Osteocyte (in vitro differentiated cells): ENCODE measurements around the gene WNT9A. TPM values are rescaled to one million over a fixed set of nuclear protein-coding genes. Genes with fewer than 3 reads are reported as not detected.

Experiments
- DNase-seq: peaks from one replicate; pipeline ENCODE4 v3.0.0; 2021; ENCODE audit warnings: mixed read lengths; ENCODE audit not compliant: unreplicated experiment; ENCODE audit errors: extremely low spot score
- H3K27ac Mint-ChIP-seq: one replicate; pipeline ENCODE4 v1.8.0; 2021; ENCODE audit warnings: mild to moderate bottlenecking, mixed read lengths; ENCODE audit not compliant: unreplicated experiment
- H3K27me3 Mint-ChIP-seq: one replicate; pipeline ENCODE4 v1.8.0; 2021; ENCODE audit warnings: mixed read lengths; ENCODE audit not compliant: unreplicated experiment
- H3K36me3 Mint-ChIP-seq: one replicate; pipeline ENCODE4 v1.8.0; 2021; ENCODE audit warnings: mixed read lengths; ENCODE audit not compliant: unreplicated experiment
- H3K4me1 Mint-ChIP-seq: one replicate; pipeline ENCODE4 v1.8.0; 2021; ENCODE audit warnings: mixed read lengths; ENCODE audit not compliant: unreplicated experiment
- H3K4me3 Mint-ChIP-seq: one replicate; pipeline ENCODE4 v1.8.0; 2021; ENCODE audit warnings: mild to moderate bottlenecking, moderate library complexity, mixed read lengths; ENCODE audit not compliant: unreplicated experiment
- H3K9me3 Mint-ChIP-seq: one replicate; pipeline ENCODE4 v1.8.0; 2021; ENCODE audit warnings: mixed read lengths; ENCODE audit not compliant: unreplicated experiment
- total RNA-seq: library from RNA; stranded (reverse); gene quantifications from 2 replicates; pipeline ENCODE4 v1.2.1, GENCODE V29; 2021
- TF ChIP-seq, protein P1 (sequence below): fragments of 200-600 bp; sonication (generic); IDR thresholded peaks from 2 replicates; pipeline ENCODE4 v1.5.0; 2021; ENCODE audit warnings: antibody characterized with exemption, mild to moderate bottlenecking, moderate library complexity

Gene WNT9A
- total RNA-seq, 1 donor from 2014 or later, result 4.9 TPM

DNA sequence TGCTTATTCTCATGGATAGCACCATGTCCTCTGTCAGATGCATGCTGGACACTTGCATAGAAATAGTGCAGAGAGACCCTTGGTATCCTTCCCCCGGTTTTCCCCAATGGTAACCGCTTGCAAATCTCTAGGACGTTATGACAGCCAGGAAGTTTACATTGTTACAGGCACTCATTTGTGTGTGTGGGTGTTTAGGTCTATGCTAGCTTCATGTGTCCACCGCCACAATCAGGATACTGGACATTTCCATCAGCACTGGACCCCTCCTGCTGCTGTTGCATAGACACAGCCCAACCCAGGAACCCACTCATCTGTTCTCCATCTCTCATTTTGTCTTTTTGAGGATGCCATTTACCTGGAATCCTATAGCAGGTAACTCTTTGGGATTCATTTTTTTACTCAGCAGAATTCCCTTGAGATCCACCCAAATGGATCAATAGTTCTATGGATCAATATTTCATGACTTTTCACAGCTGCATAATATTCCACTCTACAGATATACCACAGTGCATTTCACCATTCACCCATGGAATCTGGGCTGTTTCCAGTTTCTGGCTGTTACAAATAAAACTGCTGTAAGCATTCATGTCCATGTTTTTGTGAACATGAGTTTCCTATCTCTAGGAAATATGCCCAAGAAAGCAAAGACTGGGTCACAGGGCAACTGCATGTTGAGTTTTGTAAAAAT, 6.6 kb upstream of the WNT9A start:
- DNase-seq, result no peak
- H3K36me3 Mint-ChIP-seq, result peaks cover 2% of the 10 kb centered on the region
- peaks cover 13% of the 10 kb centered on the region for H3K9me3 Mint-ChIP-seq
- H3K4me1 Mint-ChIP-seq, result peaks cover 12% of the 10 kb centered on the region
- H3K27me3 Mint-ChIP-seq, result peaks cover 24% of the 10 kb centered on the region
- H3K4me3 Mint-ChIP-seq, result no peak overlapping the region
- TF ChIP-seq, protein P1, sequence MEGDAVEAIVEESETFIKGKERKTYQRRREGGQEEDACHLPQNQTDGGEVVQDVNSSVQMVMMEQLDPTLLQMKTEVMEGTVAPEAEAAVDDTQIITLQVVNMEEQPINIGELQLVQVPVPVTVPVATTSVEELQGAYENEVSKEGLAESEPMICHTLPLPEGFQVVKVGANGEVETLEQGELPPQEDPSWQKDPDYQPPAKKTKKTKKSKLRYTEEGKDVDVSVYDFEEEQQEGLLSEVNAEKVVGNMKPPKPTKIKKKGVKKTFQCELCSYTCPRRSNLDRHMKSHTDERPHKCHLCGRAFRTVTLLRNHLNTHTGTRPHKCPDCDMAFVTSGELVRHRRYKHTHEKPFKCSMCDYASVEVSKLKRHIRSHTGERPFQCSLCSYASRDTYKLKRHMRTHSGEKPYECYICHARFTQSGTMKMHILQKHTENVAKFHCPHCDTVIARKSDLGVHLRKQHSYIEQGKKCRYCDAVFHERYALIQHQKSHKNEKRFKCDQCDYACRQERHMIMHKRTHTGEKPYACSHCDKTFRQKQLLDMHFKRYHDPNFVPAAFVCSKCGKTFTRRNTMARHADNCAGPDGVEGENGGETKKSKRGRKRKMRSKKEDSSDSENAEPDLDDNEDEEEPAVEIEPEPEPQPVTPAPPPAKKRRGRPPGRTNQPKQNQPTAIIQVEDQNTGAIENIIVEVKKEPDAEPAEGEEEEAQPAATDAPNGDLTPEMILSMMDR, result no peak
- no peak overlapping the region for H3K27ac Mint-ChIP-seq

DNA sequence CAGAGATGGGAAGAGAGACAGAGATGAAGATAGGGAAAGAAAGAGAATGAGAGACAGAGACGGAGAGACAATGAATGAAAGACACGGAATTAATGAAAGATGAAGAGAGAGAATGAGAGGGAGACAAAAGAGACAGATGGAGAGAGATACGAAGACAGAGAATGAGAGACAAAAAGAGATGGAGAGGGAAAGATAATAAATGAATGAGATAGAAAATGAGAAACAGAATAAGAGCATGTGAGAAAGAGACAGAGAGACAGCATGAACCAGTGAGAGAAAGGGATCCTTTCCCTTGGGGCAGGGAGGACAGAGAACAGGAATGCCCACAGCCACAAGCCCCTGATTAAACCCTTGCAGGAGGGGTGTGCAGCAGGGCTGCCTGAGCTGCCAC, 5.3 kb upstream of the WNT9A start:
- no peak overlapping the region for H3K27ac Mint-ChIP-seq
- H3K4me3 Mint-ChIP-seq, result no peak overlapping the region
- H3K36me3 Mint-ChIP-seq, result peaks cover 2% of the 10 kb centered on the region
- DNase-seq, result no peak
- peaks cover 16% of the 10 kb centered on the region for H3K4me1 Mint-ChIP-seq
- peaks cover 23% of the 10 kb centered on the region for H3K27me3 Mint-ChIP-seq
- TF ChIP-seq, protein P1, result no peak
- H3K9me3 Mint-ChIP-seq, result peaks cover 13% of the 10 kb centered on the region

DNA sequence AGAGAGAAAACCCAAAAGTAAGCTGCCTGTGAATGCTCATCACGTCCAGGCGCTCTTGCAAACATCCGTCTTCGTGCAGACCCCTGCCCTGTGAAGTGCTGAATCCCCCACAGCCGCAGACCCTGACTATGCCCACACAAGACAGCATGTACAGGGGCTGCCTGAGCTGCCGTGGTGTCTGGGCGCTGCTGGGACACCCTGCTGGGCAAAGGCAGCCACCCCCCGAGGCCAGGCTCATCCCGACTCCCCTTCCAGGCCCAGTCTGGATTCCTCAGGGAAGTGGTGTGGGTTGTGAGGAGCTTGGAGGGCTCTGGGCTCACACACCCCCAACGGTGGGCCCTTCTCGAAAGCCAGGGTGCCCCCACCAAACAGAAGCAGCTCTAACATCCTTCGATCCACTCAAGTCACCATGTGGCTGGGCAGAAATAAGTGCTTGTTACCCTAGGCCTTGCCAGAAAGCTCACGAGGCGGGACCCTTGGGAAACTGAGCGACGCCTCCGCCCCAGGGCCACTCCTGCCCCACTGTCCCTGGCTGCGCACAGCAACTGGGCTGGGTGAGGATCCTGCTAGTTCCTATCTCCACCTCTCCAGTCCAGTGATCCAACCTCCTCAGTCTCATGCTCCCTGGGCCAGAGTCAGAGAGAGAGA, 4.8 kb upstream of the WNT9A start:
- H3K9me3 Mint-ChIP-seq, result peaks cover 10% of the 10 kb centered on the region
- TF ChIP-seq, protein P1, result no peak
- no peak overlapping the region for H3K4me3 Mint-ChIP-seq
- H3K36me3 Mint-ChIP-seq, result peaks cover 2% of the 10 kb centered on the region
- no peak overlapping the region for H3K27ac Mint-ChIP-seq
- peaks cover 16% of the 10 kb centered on the region for H3K4me1 Mint-ChIP-seq
- peak; percentile 80 for DNase-seq
- H3K27me3 Mint-ChIP-seq, result peaks cover 19% of the 10 kb centered on the region

DNA sequence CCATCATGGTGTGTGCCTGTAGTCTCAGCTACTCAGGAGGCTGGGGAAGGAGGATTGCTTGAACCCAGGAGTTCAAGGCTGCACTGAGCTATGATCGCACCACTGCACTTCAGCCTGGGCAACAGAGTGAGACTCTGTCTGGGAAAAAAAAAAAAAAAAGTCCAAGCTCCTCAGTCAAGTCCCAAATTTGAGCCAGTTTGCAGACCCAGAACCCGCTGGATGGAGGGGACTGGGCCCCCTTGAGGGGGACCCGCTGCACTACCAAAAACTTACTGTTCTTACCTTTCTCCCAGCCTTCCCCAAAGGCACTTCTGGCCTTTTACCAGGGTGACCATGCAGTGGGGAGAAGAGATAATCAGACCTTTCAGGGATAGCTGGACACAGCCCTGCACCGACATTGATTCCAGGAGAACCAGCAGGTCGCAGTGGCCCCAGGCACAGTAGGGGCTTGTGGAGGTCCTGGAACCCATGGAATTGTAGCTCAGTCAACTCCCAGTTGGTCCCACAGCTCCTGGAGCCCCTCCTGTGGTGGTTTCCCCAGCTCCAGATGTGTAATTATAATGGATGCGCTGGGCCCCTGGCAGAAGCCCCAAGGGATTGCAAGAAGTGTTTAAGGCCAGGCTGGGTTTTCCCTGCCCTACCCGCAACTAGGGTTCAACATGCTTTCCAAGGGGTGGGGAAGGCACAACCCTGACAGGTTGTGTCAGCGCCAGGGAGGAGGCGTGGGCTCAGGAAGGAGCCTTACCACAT, 4.1 kb upstream of the WNT9A start:
- H3K36me3 Mint-ChIP-seq, result peaks cover 2% of the 10 kb centered on the region
- H3K27ac Mint-ChIP-seq, result no peak overlapping the region
- TF ChIP-seq, protein P1, result no peak
- H3K4me1 Mint-ChIP-seq, result peaks cover 19% of the 10 kb centered on the region
- peaks cover 10% of the 10 kb centered on the region for H3K9me3 Mint-ChIP-seq
- peaks cover 15% of the 10 kb centered on the region for H3K27me3 Mint-ChIP-seq
- no peak overlapping the region for H3K4me3 Mint-ChIP-seq
- no peak for DNase-seq
